Measurements from ENCODE around the gene HLA-DQA2.
"Not testable (repeated sequence)": the region's sequence is repeated elsewhere in the genome, so short reads cannot be mapped to it uniquely, and the experiment has no call there.

Gene HLA-DQA2

DNA sequence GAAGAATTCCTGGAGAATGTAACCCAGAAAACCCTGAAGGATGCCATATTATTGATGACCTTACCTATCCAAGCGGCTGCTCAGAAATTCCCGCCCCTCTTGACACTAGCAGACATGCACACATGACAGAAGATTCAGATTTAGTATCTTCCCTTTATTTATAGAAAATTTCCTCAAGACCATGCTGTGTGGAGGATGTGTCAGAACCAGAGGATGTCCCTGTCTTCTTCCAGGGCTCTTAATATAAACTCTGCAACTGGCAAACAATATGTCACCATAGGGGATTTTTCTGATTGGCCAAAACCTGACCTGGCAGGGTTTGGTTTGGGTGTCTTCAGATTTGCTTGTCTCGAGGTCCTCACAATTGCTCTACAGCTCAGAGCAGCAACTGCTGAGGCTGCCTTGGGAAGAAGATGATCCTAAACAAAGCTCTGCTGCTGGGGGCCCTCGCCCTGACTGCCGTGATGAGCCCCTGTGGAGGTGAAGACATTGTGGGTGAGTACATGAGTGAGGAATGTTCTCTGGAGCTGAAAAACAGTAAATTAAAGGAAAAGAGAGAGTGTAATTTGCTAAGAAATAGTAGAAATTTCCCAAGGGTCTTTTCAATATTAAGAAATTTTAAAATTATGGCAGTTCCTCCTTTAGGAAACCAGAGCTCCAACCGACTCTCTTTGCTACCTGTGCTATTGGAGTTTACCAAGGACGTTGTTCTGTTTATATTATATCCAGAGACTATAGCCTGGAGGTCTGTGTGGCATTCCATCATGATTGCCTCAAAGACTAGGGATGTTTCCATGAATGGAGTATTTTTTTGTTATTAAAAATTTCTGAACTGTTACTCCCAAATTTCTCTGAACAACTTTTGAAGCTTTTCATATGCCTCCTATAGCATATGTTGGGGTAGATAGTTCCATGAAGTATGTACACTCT is at the start of gene HLA-DQA2:
HLA-DQA2 (plus strand) TSS at position 361 of the 930 bp plus-strand sequence; CDS start at position 414, 53 bp downstream.
- Mint-ChIP-seq H3K9me3 (no peaks in the 10 kb centered on the region), H3K27ac (no peak within 1 kb of the TSS), H3K27me3 (peaks cover 51% of the 10 kb centered on the region), H3K4me3 (no peak within 1 kb of the TSS), H3K4me1 (peaks cover 9% of the 10 kb centered on the region)
- ATAC-seq (no peak), DNase-seq (no peak)

DNA sequence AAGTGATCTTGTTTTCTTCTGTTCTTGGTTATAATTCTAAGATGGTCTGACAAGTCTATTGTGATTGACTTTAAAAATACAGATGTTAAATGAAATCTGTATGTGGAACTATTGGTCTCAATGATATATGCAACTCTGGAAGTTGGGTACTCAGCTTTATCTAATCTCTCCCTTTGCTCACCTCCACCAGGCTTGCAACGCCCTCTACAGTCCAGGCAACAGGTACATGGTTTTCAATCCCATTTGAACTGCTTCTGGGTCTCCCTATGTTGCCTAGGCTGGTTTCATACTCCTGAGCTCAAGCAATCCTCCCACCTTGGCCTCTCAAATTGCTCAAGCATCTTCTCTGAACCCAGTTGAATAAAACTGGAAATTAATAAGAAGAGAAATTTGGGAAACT is 49.2 kb upstream of the HLA-DQA2 start:
- Mint-ChIP-seq H3K9me3 (no peaks in the 10 kb centered on the region), H3K4me1 (peaks cover 16% of the 10 kb centered on the region), H3K27me3 (peaks cover 41% of the 10 kb centered on the region), H3K27ac (peak overlapping the region in 1 of 2 donors; percentile 47), H3K4me3 (no peak overlapping the region)
- peak; percentile 36 to 57 for DNase-seq
- peak; percentile 80 for ATAC-seq

DNA sequence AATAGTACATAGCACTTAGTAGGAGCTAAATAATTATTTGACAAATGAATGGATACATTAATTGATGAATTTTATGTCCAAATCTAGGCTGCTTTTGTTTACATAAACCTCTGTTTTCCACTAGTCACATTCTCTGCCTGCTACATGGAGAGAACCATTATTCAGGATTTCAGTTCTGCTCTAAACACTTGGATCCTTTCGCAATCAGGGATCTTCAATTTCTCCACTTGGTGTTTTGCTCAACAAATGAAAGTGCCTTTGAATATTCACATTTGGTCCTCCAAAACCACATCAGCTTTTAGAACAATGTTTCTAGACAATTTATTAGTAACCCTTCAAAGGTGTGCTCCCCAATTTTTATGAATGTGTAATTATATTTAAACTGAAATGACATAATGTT is 44.2 kb upstream of the HLA-DQA2 start:
- H3K4me1 Mint-ChIP-seq: no peaks in the 10 kb centered on the region
- DNase-seq (no peak), ATAC-seq (no peak)
- no peak overlapping the region for H3K4me3 Mint-ChIP-seq
- peaks cover 71% of the 10 kb centered on the region for H3K27me3 Mint-ChIP-seq
- no peaks in the 10 kb centered on the region for H3K9me3 Mint-ChIP-seq
- H3K27ac Mint-ChIP-seq: no peak overlapping the region

DNA sequence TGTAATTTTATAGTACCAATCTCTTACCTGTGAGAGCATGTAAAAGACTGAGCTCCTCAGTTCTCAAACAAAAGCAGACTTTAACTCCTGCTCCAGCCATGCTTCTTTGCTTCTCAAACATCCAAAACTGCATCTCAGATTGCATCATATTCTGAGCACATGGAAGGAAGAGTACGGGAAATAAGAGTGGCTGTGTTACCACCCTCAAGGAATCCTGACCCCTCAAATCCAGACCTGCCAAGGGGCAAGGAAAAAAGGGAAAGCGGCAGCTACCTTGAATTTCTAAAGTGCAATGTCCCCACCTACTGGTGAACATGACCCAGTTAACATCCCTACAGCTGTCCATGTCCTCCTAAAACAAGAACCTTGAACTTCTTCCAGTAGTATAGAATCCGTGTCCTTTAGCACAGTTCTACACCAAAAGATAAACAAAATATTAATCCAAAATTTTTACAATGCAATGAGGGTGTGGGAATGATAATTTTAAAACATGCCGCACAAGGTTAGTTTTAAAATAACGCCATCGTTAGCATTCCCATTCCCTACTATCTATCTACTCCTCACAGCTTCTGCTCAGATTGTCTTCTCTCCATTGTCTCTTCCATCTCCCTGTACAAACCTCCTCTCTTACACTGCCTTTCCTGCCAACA is 40.7 kb upstream of the HLA-DQA2 start:
- DNase-seq (peak; percentile 18 to 21), ATAC-seq (peak; percentile 72)
- H3K27me3 Mint-ChIP-seq: peaks cover 47% of the 10 kb centered on the region
- no peak overlapping the region for H3K4me3 Mint-ChIP-seq
- peaks cover 0 to 7% of the 10 kb centered on the region in 2 donors for H3K9me3 Mint-ChIP-seq
- no peak overlapping the region for H3K27ac Mint-ChIP-seq
- no peaks in the 10 kb centered on the region for H3K4me1 Mint-ChIP-seq

DNA sequence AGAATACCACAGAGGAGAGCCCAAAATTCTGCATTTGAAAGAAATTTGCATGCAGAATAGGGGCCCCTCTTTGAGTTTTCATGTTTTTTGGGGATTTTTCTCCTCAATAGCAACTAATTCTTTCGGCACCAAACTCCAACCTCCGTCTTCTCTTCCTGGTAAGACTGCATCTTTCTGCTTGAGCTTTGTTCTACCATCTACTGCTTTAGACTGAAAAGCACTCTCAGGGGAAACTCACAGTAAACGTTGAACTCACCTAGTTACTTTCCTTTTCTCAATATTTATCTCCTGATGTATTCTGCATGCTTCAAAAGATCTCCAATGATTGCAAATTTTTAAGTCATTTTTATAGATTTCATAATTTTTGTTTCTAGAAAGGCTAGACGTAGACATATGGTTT is 37.8 kb upstream of the HLA-DQA2 start:
- no peak overlapping the region for H3K4me3 Mint-ChIP-seq
- ATAC-seq: no peak
- no peak for DNase-seq
- peaks cover 0 to 7% of the 10 kb centered on the region in 2 donors for H3K9me3 Mint-ChIP-seq
- H3K4me1 Mint-ChIP-seq: no peaks in the 10 kb centered on the region
- H3K27ac Mint-ChIP-seq: no peak overlapping the region
- peaks cover 30% of the 10 kb centered on the region for H3K27me3 Mint-ChIP-seq

DNA sequence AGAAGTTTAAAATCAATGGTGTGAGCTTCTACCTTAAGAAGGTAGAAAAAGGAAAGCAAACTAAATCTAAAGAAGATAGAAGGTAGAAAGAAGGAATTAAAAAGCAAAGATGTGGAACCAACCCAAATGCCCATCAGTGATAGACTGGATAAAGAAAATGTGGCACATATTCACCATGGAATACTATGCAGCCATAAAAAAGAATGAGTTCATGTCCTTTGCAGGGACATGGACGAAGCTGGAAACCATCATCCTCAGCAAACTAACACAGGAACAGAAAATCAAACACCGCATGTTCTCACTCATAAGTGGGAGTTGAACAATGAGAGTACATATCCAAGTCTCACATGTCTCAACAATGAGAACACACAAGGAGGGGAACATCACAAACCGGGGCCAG is 36.0 kb upstream of the HLA-DQA2 start:
- DNase-seq, H3K27ac Mint-ChIP-seq, H3K4me3 Mint-ChIP-seq, H3K9me3 Mint-ChIP-seq, ATAC-seq, H3K4me1 Mint-ChIP-seq: not testable (repeated sequence)
- peaks cover 22% of the 10 kb centered on the region for H3K27me3 Mint-ChIP-seq

DNA sequence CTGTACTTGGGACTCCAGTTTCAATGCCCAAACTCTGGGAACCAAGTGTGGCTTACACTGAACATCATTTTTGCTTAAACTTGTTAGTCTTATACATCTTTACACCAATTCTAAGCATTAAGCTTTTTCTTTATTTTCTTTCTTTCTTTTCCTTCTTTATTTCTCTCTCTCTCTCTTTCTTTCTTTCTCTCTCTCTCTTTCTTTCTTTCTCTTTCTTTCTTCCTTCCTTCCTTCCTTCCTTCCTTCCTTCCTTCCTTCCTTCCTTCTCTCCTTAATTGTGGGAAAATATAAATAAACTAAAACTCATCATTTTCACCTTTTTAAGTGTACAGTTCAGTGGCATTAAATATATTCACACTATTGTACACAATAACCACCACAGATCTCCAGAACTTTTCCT is 31.6 kb upstream of the HLA-DQA2 start:
- ATAC-seq: no peak
- no peak overlapping the region for H3K27ac Mint-ChIP-seq
- no peaks in the 10 kb centered on the region for H3K27me3 Mint-ChIP-seq
- H3K4me3 Mint-ChIP-seq: no peak overlapping the region
- no peaks in the 10 kb centered on the region for H3K4me1 Mint-ChIP-seq
- peaks cover 0 to 7% of the 10 kb centered on the region in 2 donors for H3K9me3 Mint-ChIP-seq
- no peak for DNase-seq

DNA sequence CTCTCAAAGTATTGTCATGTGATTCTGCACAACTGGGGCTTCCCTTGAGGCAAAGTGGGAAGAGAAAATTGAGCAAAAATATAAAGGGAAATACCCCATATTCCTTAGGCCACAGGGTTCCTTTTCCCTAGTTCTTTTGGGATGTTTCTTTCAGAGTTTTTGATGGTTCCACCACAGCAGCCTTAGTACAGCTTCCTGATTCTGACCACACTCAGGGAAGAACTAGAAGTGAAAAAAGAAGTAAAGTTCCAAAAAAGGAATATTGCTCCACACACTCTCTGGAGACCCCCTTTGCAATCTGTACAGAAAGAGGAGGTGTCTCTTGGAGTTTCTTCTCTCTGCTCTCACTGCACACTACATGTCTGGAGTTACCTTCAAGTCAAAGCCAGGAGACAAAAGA is 27.9 kb upstream of the HLA-DQA2 start:
- Mint-ChIP-seq H3K9me3 (no peaks in the 10 kb centered on the region), H3K27ac (no peak overlapping the region), H3K27me3 (peaks cover 8% of the 10 kb centered on the region), H3K4me3 (no peak overlapping the region), H3K4me1 (no peaks in the 10 kb centered on the region)
- DNase-seq: no peak
- no peak for ATAC-seq

DNA sequence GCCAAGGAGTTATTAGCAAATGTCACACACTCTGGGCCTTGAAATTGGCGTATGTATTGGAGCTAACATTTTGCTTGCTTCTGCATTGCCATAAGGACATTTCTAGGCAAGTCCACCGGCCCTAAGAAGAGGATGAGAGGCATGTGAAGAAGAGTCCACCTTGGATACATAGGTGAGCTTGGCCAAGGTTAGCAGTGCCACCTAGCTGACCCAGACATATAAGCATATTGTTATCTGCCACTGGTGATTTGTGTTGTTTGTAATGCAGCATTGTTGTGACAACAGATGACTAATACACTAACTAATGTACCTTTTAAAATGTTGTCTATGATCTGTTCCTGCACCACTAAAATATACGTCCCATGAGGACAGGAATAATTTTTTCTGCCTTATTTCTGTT is 24.8 kb upstream of the HLA-DQA2 start:
- no peak for DNase-seq
- H3K4me1 Mint-ChIP-seq: no peaks in the 10 kb centered on the region
- ATAC-seq: no peak
- H3K9me3 Mint-ChIP-seq: no peaks in the 10 kb centered on the region
- no peak overlapping the region for H3K27ac Mint-ChIP-seq
- H3K27me3 Mint-ChIP-seq: peaks cover 23% of the 10 kb centered on the region
- H3K4me3 Mint-ChIP-seq: no peak overlapping the region

DNA sequence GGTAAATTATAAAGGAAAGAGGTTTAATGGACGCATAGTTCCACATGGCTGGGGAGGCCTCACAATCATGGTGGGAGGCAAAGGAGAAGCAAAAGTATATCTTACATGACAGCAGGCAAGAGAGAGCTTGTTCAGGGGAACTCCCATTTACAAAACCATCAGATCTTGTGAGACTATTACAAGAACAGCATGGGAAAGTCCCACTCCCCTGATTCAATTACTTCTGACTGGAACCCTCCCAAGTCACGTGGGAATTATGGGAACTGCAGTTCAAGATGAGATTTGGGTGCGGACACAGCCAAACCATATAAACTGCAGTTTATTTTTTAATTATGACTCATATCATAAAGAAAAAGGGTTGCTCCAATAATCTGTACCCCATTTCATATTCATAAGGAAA is 22.3 kb upstream of the HLA-DQA2 start:
- ATAC-seq (peak; percentile 69), DNase-seq (no peak)
- no peak overlapping the region for H3K27ac Mint-ChIP-seq
- peaks cover 34% of the 10 kb centered on the region for H3K27me3 Mint-ChIP-seq
- no peaks in the 10 kb centered on the region for H3K4me1 Mint-ChIP-seq
- no peak overlapping the region for H3K4me3 Mint-ChIP-seq
- H3K9me3 Mint-ChIP-seq: no peaks in the 10 kb centered on the region

DNA sequence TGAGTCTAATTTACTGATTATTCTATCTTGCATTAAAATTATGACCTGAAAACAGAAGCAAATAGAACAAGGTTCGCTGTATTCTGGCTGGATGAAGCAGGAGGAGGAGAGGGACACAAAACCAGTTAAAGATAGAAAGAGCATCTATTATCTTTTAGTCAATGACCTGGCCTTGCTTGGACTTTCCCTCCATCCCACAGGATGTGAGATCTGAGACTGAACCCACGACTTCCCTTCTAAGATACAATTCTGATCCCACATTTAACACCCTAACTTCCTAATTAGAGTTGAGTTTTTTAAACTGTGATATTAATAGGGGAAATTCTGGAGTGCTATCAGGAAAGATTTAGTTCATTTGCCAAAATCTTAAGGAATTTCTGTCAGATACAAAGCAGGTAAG is 3.1 kb upstream of the HLA-DQA2 start:
- H3K4me3 Mint-ChIP-seq: no peak overlapping the region
- no peak for DNase-seq
- peaks cover 0 to 5% of the 10 kb centered on the region in 2 donors for H3K9me3 Mint-ChIP-seq
- peaks cover 9% of the 10 kb centered on the region for H3K4me1 Mint-ChIP-seq
- no peak overlapping the region for H3K27ac Mint-ChIP-seq
- peaks cover 45% of the 10 kb centered on the region for H3K27me3 Mint-ChIP-seq
- no peak for ATAC-seq

DNA sequence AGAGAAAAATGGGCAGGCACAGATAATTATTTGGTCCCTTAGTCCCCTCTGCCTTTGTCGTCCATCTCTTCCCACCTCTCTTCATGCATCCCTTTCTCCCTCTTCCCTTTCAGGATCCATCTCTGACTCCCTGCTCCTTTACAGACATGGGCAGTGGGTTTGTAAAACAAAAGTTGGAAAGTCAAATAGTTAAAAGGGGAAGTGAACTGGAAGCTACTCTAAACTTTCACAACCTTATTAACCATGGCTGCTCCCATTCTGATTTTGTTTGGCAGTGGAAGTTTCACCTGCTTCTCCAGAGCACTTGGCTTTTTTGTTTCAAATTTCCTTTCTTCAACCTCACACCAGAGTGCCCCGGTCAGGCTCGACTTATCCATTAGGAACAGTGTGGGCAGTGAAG is 1.2 kb downstream of the HLA-DQA2 start:
- Mint-ChIP-seq H3K27me3 (peaks cover 52% of the 10 kb centered on the region), H3K4me3 (no peak overlapping the region), H3K9me3 (no peaks in the 10 kb centered on the region), H3K4me1 (peaks cover 9% of the 10 kb centered on the region), H3K27ac (no peak overlapping the region)
- no peak for ATAC-seq
- DNase-seq: no peak

DNA sequence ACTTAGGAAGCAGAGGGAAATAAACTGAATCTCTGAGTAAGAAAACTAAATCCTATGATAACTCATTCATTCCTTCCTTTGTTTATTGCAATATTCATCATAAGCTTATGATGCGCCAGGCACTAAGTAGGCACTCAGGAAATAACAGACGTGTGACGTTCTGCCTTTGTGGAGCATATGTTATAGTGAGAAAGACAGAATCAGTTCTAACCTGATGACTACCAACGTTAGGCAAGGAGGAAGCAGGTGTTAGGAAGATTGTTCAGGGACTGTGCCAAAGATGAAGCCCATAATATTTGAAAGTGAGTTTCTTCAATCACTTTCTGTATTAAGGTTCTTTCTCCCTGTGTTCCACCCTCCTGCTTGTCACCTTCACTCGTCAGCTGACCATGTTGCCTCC is 3.6 kb downstream of the HLA-DQA2 start:
- no peaks in the 10 kb centered on the region for H3K9me3 Mint-ChIP-seq
- ATAC-seq: no peak
- no peak overlapping the region for H3K4me3 Mint-ChIP-seq
- H3K27ac Mint-ChIP-seq: no peak overlapping the region
- no peaks in the 10 kb centered on the region for H3K4me1 Mint-ChIP-seq
- H3K27me3 Mint-ChIP-seq: peaks cover 40% of the 10 kb centered on the region
- DNase-seq: no peak

DNA sequence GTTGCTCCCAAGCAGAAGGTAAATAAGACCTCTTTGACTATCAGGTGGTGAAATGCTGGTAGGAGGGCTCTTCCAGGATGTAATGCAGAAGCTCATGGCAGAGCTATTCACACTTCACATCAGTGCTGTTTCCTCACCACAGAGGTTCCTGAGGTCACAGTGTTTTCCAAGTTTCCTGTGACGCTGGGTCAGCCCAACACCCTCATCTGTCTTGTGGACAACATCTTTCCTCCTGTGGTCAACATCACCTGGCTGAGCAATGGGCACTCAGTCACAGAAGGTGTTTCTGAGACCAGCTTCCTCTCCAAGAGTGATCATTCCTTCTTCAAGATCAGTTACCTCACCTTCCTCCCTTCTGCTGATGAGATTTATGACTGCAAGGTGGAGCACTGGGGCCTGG is 4.5 kb downstream of the HLA-DQA2 start:
- not testable (repeated sequence) for ATAC-seq, H3K4me1 Mint-ChIP-seq, H3K9me3 Mint-ChIP-seq, H3K27ac Mint-ChIP-seq, DNase-seq, H3K4me3 Mint-ChIP-seq
- peaks cover 38% of the 10 kb centered on the region for H3K27me3 Mint-ChIP-seq

DNA sequence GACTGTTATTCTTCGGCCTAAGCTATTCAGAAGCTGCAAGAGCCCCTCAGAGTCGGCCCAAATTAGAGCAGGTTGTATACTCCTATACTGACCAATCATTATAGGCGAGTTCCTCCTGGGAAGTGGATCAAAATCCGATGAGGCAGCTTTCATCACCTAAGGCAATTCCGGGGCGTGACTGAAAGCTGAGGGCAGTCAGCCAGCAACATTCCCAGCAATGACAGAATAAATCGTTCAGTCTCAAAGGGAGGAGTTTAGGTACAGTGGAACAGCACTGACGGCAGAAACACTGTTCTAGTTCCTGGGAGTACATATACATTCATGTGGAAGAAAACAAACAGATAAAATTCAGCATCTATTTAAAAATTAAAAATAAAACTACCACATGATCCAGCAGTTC is 11.4 kb downstream of the HLA-DQA2 start:
- H3K27me3 Mint-ChIP-seq: peaks cover 25% of the 10 kb centered on the region
- no peak for DNase-seq
- no peaks in the 10 kb centered on the region for H3K9me3 Mint-ChIP-seq
- no peak for ATAC-seq
- no peaks in the 10 kb centered on the region for H3K4me1 Mint-ChIP-seq
- no peak overlapping the region for H3K27ac Mint-ChIP-seq
- H3K4me3 Mint-ChIP-seq: no peak overlapping the region

DNA sequence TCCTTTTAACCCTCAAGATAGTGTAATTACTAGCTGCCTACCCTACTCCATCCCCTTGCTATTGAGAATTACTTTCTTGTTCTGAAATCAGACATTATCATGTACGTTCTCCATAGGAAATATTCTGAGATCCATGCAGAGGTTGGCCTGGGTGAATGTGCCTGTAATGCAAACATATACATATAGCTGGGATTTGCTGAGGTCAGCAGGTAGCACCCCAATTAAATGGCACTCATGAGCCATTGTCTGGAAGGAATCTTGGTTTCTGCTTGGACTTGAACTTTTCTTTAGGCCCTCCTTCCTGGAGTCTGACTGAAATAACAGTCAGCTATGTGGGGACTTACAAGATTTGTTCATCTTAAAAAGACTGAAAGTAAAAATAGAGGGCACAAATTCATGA is 18.5 kb downstream of the HLA-DQA2 start:
- Mint-ChIP-seq H3K4me3 (no peak overlapping the region), H3K9me3 (no peaks in the 10 kb centered on the region), H3K27me3 (peaks cover 36% of the 10 kb centered on the region), H3K27ac (no peak overlapping the region), H3K4me1 (no peaks in the 10 kb centered on the region)
- no peak for ATAC-seq
- DNase-seq: no peak

All from stimulated activated naive CD8-positive, alpha-beta T cell treated with anti-CD3 and anti-CD28 coated beads, Interleukin-15, amount 100 ng/mL, for 72 hours (primary cell).